ENCODE measurements around the gene NRG2.

The NRG2 gene

GRCh38 chr5:139838381-139839197, 204.5 kb downstream of the NRG2 start:
- DNase-seq, result no peak
- no peak overlapping the region for H3K4me3 Mint-ChIP-seq
- no peaks in the 10 kb centered on the region for H3K9me3 Mint-ChIP-seq
- H3K27me3 Mint-ChIP-seq, result peaks cover 22 to 63% of the 10 kb centered on the region in 2 donors
- no peaks in the 10 kb centered on the region for H3K4me1 Mint-ChIP-seq (ENCODE audit: low read depth in 2 of 2)
- H3K36me3 Mint-ChIP-seq (ENCODE audit: insufficient read depth), result no peaks in the 10 kb centered on the region
- no peak overlapping the region for H3K27ac Mint-ChIP-seq
- no peak for ATAC-seq (replicated peaks)

- no peak for ATAC-seq (replicated peaks)
- H3K36me3 Mint-ChIP-seq (ENCODE audit: insufficient read depth), result no peaks in the 10 kb centered on the region
- H3K27me3 Mint-ChIP-seq, result peaks cover 26 to 63% of the 10 kb centered on the region in 2 donors
- no peak for DNase-seq
- H3K4me3 Mint-ChIP-seq, result no peak overlapping the region
- no peak overlapping the region for H3K27ac Mint-ChIP-seq
- H3K4me1 Mint-ChIP-seq (ENCODE audit: low read depth in 2 of 2), result no peaks in the 10 kb centered on the region
- no peaks in the 10 kb centered on the region for H3K9me3 Mint-ChIP-seq
Measured at GRCh38 chr5:139837711-139838380, 205.3 kb downstream of the NRG2 start.

GRCh38 chr5:139836469-139837208, 206.5 kb downstream of the NRG2 start:
- no peaks in the 10 kb centered on the region for H3K9me3 Mint-ChIP-seq
- no peaks in the 10 kb centered on the region for H3K36me3 Mint-ChIP-seq (ENCODE audit: insufficient read depth)
- ATAC-seq (replicated peaks) (no peak), DNase-seq (no peak)
- no peak overlapping the region for H3K4me3 Mint-ChIP-seq
- H3K27ac Mint-ChIP-seq, result no peak overlapping the region
- no peaks in the 10 kb centered on the region for H3K4me1 Mint-ChIP-seq (ENCODE audit: low read depth in 2 of 2)
- peaks cover 33 to 73% of the 10 kb centered on the region in 2 donors for H3K27me3 Mint-ChIP-seq

- Mint-ChIP-seq H3K4me3 (no peak overlapping the region), H3K9me3 (no peaks in the 10 kb centered on the region), H3K4me1 (ENCODE audit: low read depth in 2 of 2) (no peaks in the 10 kb centered on the region), H3K36me3 (ENCODE audit: insufficient read depth) (no peaks in the 10 kb centered on the region), H3K27me3 (peaks cover 33 to 74% of the 10 kb centered on the region in 2 donors), H3K27ac (no peak overlapping the region)
- ATAC-seq (replicated peaks) (no peak), DNase-seq (no peak)
Measured at GRCh38 chr5:139835656-139836055, 207.4 kb downstream of the NRG2 start.

GRCh38 chr5:139833525-139833924, 209.6 kb downstream of the NRG2 start:
- ATAC-seq (replicated peaks) (no peak), DNase-seq (no peak)
- no peaks in the 10 kb centered on the region for H3K4me1 Mint-ChIP-seq (ENCODE audit: low read depth in 2 of 2)
- no peaks in the 10 kb centered on the region for H3K36me3 Mint-ChIP-seq (ENCODE audit: insufficient read depth)
- H3K27ac Mint-ChIP-seq, result no peak overlapping the region
- no peaks in the 10 kb centered on the region for H3K9me3 Mint-ChIP-seq
- H3K4me3 Mint-ChIP-seq, result no peak overlapping the region
- peaks cover 33 to 64% of the 10 kb centered on the region in 2 donors for H3K27me3 Mint-ChIP-seq

GRCh38 chr5:139831624-139832023, 211.5 kb downstream of the NRG2 start:
- no peaks in the 10 kb centered on the region for H3K36me3 Mint-ChIP-seq (ENCODE audit: insufficient read depth)
- no peaks in the 10 kb centered on the region for H3K4me1 Mint-ChIP-seq (ENCODE audit: low read depth in 2 of 2)
- H3K27ac Mint-ChIP-seq, result no peak overlapping the region
- peaks cover 33 to 59% of the 10 kb centered on the region in 2 donors for H3K27me3 Mint-ChIP-seq
- DNase-seq (no peak), ATAC-seq (replicated peaks) (no peak)
- H3K9me3 Mint-ChIP-seq, result no peaks in the 10 kb centered on the region
- no peak overlapping the region for H3K4me3 Mint-ChIP-seq

- Mint-ChIP-seq H3K27me3 (peaks cover 12 to 56% of the 10 kb centered on the region in 2 donors), H3K4me1 (ENCODE audit: low read depth in 2 of 2) (no peaks in the 10 kb centered on the region), H3K4me3 (no peak overlapping the region), H3K36me3 (ENCODE audit: insufficient read depth) (no peaks in the 10 kb centered on the region), H3K27ac (no peak overlapping the region), H3K9me3 (no peaks in the 10 kb centered on the region)
- no peak for DNase-seq
- no peak for ATAC-seq (replicated peaks)
Measured at GRCh38 chr5:139829471-139829870, 213.6 kb downstream of the NRG2 start.

- Mint-ChIP-seq H3K4me1 (ENCODE audit: low read depth in 2 of 2) (no peaks in the 10 kb centered on the region), H3K27ac (no peak overlapping the region), H3K36me3 (ENCODE audit: insufficient read depth) (no peaks in the 10 kb centered on the region), H3K4me3 (no peak overlapping the region), H3K9me3 (no peaks in the 10 kb centered on the region), H3K27me3 (peaks cover 11 to 50% of the 10 kb centered on the region in 2 donors)
- DNase-seq (no peak), ATAC-seq (replicated peaks) (no peak)
Measured at GRCh38 chr5:139828207-139828895, 214.7 kb downstream of the NRG2 start.

- no peak for DNase-seq
- Mint-ChIP-seq H3K36me3 (ENCODE audit: insufficient read depth) (no peaks in the 10 kb centered on the region), H3K4me1 (ENCODE audit: low read depth in 2 of 2) (no peaks in the 10 kb centered on the region), H3K27me3 (peaks cover 6 to 47% of the 10 kb centered on the region in 2 donors), H3K9me3 (no peaks in the 10 kb centered on the region), H3K4me3 (no peak overlapping the region), H3K27ac (no peak overlapping the region)
- no peak for ATAC-seq (replicated peaks)
Measured at GRCh38 chr5:139825690-139826089, 217.4 kb downstream of the NRG2 start.

GRCh38 chr5:139823757-139824355, 219.2 kb downstream of the NRG2 start:
- Mint-ChIP-seq H3K4me3 (no peak overlapping the region), H3K4me1 (ENCODE audit: low read depth in 2 of 2) (no peaks in the 10 kb centered on the region), H3K27ac (no peak overlapping the region), H3K36me3 (ENCODE audit: insufficient read depth) (no peaks in the 10 kb centered on the region), H3K27me3 (peaks cover 21 to 61% of the 10 kb centered on the region in 2 donors), H3K9me3 (peaks cover 1 to 4% of the 10 kb centered on the region in 2 donors)
- DNase-seq (no peak), ATAC-seq (replicated peaks) (no peak)

GRCh38 chr5:139822553-139823425, 220.3 kb downstream of the NRG2 start:
- H3K36me3 Mint-ChIP-seq (ENCODE audit: insufficient read depth), result no peaks in the 10 kb centered on the region
- no peak for ATAC-seq (replicated peaks)
- no peak for DNase-seq
- no peak overlapping the region for H3K27ac Mint-ChIP-seq
- H3K27me3 Mint-ChIP-seq, result peaks cover 21 to 61% of the 10 kb centered on the region in 2 donors
- no peaks in the 10 kb centered on the region for H3K4me1 Mint-ChIP-seq (ENCODE audit: low read depth in 2 of 2)
- no peak overlapping the region for H3K4me3 Mint-ChIP-seq
- H3K9me3 Mint-ChIP-seq, result peaks cover 3 to 9% of the 10 kb centered on the region in 2 donors

GRCh38 chr5:139821806-139822552, 221.1 kb downstream of the NRG2 start:
- H3K27ac Mint-ChIP-seq, result no peak overlapping the region
- no peaks in the 10 kb centered on the region for H3K4me1 Mint-ChIP-seq (ENCODE audit: low read depth in 2 of 2)
- DNase-seq (no peak), ATAC-seq (replicated peaks) (no peak)
- H3K9me3 Mint-ChIP-seq, result peaks cover 3 to 9% of the 10 kb centered on the region in 2 donors
- no peak overlapping the region for H3K4me3 Mint-ChIP-seq
- peaks cover 21 to 54% of the 10 kb centered on the region in 2 donors for H3K27me3 Mint-ChIP-seq
- H3K36me3 Mint-ChIP-seq (ENCODE audit: insufficient read depth), result no peaks in the 10 kb centered on the region

Data from effector memory CD8-positive, alpha-beta T cell (primary cell).